ENCODE data around the gene DGKD. TPM values are rescaled to one million over a fixed set of nuclear protein-coding genes. Genes with fewer than 3 reads are reported as not detected.

The DGKD gene
- total RNA-seq, 1 experiment from 2014 or later = 52.0 TPM

DNA sequence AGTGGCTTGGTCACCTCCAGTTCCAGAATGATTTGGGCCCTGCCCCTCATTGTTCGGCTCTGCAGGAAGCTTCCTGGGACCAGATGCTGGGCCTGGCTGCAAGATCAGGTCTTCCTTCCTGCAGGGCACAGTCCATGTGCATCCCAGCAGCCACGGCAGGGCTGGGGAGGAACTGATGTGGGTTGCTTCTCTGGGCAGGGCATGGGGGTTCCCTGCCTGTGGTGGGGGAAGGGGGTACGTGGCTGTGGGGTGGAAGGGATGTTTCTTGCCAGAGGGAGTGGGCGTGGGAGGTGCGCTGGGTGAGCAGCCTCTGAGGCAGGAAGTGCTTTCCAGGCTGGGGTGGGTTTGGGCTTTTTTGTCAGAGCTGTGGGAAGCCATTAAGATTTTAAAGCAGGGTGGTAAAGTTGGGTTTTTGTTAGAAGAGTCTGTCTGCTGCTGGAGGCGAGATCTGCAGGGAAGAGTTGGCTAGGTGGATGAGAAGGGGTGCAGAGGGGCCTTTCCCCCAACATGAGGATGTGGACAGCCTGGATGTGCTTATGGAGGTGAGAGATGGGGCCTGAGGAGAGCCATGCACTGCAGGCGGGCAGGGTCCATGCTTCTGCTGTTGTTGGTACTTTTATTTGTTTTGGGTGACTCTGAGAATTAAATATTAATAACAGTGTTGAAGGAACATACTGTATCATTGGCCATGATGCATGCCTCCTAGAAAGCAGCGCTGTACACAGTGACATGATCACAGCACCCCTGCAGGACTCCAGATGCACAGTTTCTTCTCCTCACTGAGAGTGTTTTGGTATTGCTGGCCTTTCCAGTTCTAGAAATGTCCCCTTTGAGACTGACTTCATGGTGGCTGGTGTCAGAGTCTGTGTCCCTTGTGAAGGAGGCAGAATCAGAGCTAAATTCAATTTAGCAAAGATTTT lies 45.3 kb downstream of the DGKD start:
- Histone ChIP-seq H2AFZ (ENCODE audit: low read depth, low read length, poor library complexity, severe bottlenecking) (no peak overlapping the region), H3K79me2 (ENCODE audit: insufficient read depth, low read length) (peaks cover 6% of the 10 kb centered on the region; the same call in 1 of the 2 replicates), H4K20me1 (ENCODE audit: insufficient read depth) (no peaks in the 10 kb centered on the region), H3K4me2 (ENCODE audit: low read length) (no peak overlapping the region), H3K9me2 (ENCODE audit: insufficient read depth) (no peaks in the 10 kb centered on the region), H3K36me3 (ENCODE audit: control insufficient read depth in 1 of 2, insufficient read depth in 2 of 2, low read length in 2 of 2) (0 out of 4 replicates have a peak, but pooled peaks cover 0 to 2% of the 10 kb centered on the region in 2 experiments), H3K27ac (ENCODE audit: low read depth, low read length) (no peak overlapping the region), H3K9me3 (ENCODE audit: control insufficient read depth in 1 of 2, insufficient read depth in 1 of 2, low read depth in 1 of 2, low read length in 2 of 2) (no peaks in the 10 kb centered on the region), H3K4me3 (replicated peaks in 1 of 2; ENCODE audit: low read depth in 1 of 2, low read length in 2 of 2) (no peak overlapping the region), H3K27me3 (ENCODE audit: insufficient read depth, low read length) (no peaks in the 10 kb centered on the region), H3K4me1 (ENCODE audit: control insufficient read depth in 1 of 2, insufficient read depth in 2 of 2, low read length in 2 of 2) (no peaks in the 10 kb centered on the region), H3K9ac (ENCODE audit: low read length) (no peak overlapping the region)
- BruUV-seq (replicated peaks) = no TSS peak
- TF ChIP-seq ZNF274 (IDR thresholded peaks at IDR 0.05; ENCODE audit: low read depth, low read length) (no peak), JUND (IDR thresholded peaks at IDR 0.05) (no peak), EZH2 (IDR thresholded peaks at IDR 0.05) (no peak), POLR2A (IDR thresholded peaks at IDR 0.05; ENCODE audit: borderline replicate concordance, extremely low read depth, insufficient read depth, insufficient read length) (no peak), CBX3 (IDR thresholded peaks at IDR 0.05; ENCODE audit: low read depth) (no peak), ZFX (IDR thresholded peaks at IDR 0.05) (no peak), POLR2AphosphoS5 (IDR thresholded peaks at IDR 0.05; ENCODE audit: low read depth, low read length) (no peak), REST (IDR thresholded peaks at IDR 0.05; ENCODE audit: low read depth) (no peak)
- ChIA-PET RAD21 (ENCODE audit: low non-redundant PET in 1 of 2, low total read pairs in 2 of 2, uncharacterized antibody in 2 of 2, unreplicated experiment in 2 of 2) (no interaction called here), POLR2A (no interaction called here), CTCF (no interaction called here)
- ATAC-seq (no peak), DNase-seq (ENCODE audit: low read depth, low spot score) (no peak)
- intact Hi-C loops (cut with micrococcal nuclease) = no loop called here
